ENCODE data around the gene GRAPL.
"Not testable (repeated sequence)": the region's sequence is repeated elsewhere in the genome, so short reads cannot be mapped to it uniquely, and the experiment has no call there.

The GRAPL gene

GRCh38 chr17:19127148-19127980 lies at the start of gene GRAPL:
Gene GRAPL (plus strand): TSS chr17:19127589. CDS start chr17:19127620, 31 bp downstream.
- DNase-seq (ENCODE audit: low spot score); FAIRE-seq: not testable (repeated sequence)

GRCh38 chr17:19088804-19089685 lies 38.3 kb upstream of the GRAPL start:
- not testable (repeated sequence) for DNase-seq (ENCODE audit: low spot score); FAIRE-seq

GRCh38 chr17:19090058-19090772 lies 37.2 kb upstream of the GRAPL start:
- FAIRE-seq: not testable (repeated sequence)

GRCh38 chr17:19092737-19093683 lies 34.4 kb upstream of the GRAPL start:
- not testable (repeated sequence) for DNase-seq (ENCODE audit: low spot score)

More at GRCh38 chr17:19090058-19090772, 37.2 kb upstream of the GRAPL start:
- not testable (repeated sequence) for DNase-seq (ENCODE audit: low spot score)

GRCh38 chr17:19093684-19094438 lies 33.5 kb upstream of the GRAPL start:
- DNase-seq (ENCODE audit: low spot score); FAIRE-seq: not testable (repeated sequence)

More at GRCh38 chr17:19092737-19093683, 34.4 kb upstream of the GRAPL start:
- not testable (repeated sequence) for FAIRE-seq

- peak; percentile 58 for FAIRE-seq
- not testable (repeated sequence) for DNase-seq (ENCODE audit: low spot score)
These were observed 18.9 kb upstream of the GRAPL start for GRCh38 chr17:19108517-19108916.

GRCh38 chr17:19110189-19111097 lies 16.9 kb upstream of the GRAPL start:
- DNase-seq (ENCODE audit: low spot score): not testable (repeated sequence)
- FAIRE-seq: peak; percentile 32

- not testable (repeated sequence) for DNase-seq (ENCODE audit: low spot score); FAIRE-seq
These were observed 16.2 kb upstream of the GRAPL start for GRCh38 chr17:19111111-19111711.

GRCh38 chr17:19111801-19112458 lies 15.5 kb upstream of the GRAPL start:
- not testable (repeated sequence) for FAIRE-seq; DNase-seq (ENCODE audit: low spot score)

- DNase-seq (ENCODE audit: low spot score); FAIRE-seq: not testable (repeated sequence)
These were observed 14.9 kb upstream of the GRAPL start for GRCh38 chr17:19112459-19112826.

GRCh38 chr17:19118695-19119094 lies 8.7 kb upstream of the GRAPL start:
- not testable (repeated sequence) for DNase-seq (ENCODE audit: low spot score)
- peak; percentile 27 for FAIRE-seq

GRCh38 chr17:19125289-19125688 lies 2.1 kb upstream of the GRAPL start:
- not testable (repeated sequence) for DNase-seq (ENCODE audit: low spot score); FAIRE-seq

GRCh38 chr17:19129500-19129899 lies 2.1 kb downstream of the GRAPL start:
- DNase-seq (ENCODE audit: low spot score): not testable (repeated sequence)

GRCh38 chr17:19131108-19131507 lies 3.7 kb downstream of the GRAPL start:
- FAIRE-seq: not testable (repeated sequence)

More at GRCh38 chr17:19129500-19129899, 2.1 kb downstream of the GRAPL start:
- FAIRE-seq: not testable (repeated sequence)

GRCh38 chr17:19131772-19132171 lies 4.4 kb downstream of the GRAPL start:
- FAIRE-seq: not testable (repeated sequence)

More at GRCh38 chr17:19131108-19131507, 3.7 kb downstream of the GRAPL start:
- not testable (repeated sequence) for DNase-seq (ENCODE audit: low spot score)

GRCh38 chr17:19133793-19134192 lies 6.4 kb downstream of the GRAPL start:
- not testable (repeated sequence) for DNase-seq (ENCODE audit: low spot score); FAIRE-seq

More at GRCh38 chr17:19131772-19132171, 4.4 kb downstream of the GRAPL start:
- not testable (repeated sequence) for DNase-seq (ENCODE audit: low spot score)

- DNase-seq (ENCODE audit: low spot score); FAIRE-seq: not testable (repeated sequence)
These were observed 8.0 kb downstream of the GRAPL start for GRCh38 chr17:19135391-19135790.
